HCT116 (cell line): ENCODE measurements around the gene COA8. TPM values are rescaled to one million over a fixed set of nuclear protein-coding genes. Genes with fewer than 3 reads are reported as not detected.

Experiments
- ATAC-seq: fragments of 200-7000 bp; cut with Tn5 transposase; 2 replicates; pipeline ENCODE4 v1.9.1; 2020; ENCODE audit warnings: mild to moderate bottlenecking, moderate library complexity
- BruUV-seq: library from RNA; stranded (reverse); fragments of 400-500 nt; replicated peaks from 2 replicates; lab custom pipeline; 2021; lab: Mats Ljungman, UMichigan
- CTCF ChIA-PET: fragments of 300-600 bp; sonication (Branson Sonifier 250); formaldehyde crosslinking; loops from one replicate; lab custom pipeline; 2021; ENCODE audit warnings: antibody characterized with exemption; lab: Charles Lee
- POLR2A ChIA-PET: fragments of 300-600, 350-600 bp; sonication (Branson Sonifier 250); formaldehyde crosslinking; loops from one replicate; lab custom pipeline; 2021; ENCODE audit warnings: antibody characterized with exemption; lab: Charles Lee
- RAD21 ChIA-PET, 2 experiments: fragments of 300-600 bp; sonication (Branson Sonifier 250); formaldehyde crosslinking; loops; one replicate each; lab custom pipeline; 2023; ENCODE audit warnings: low total read pairs in 2 of 2; ENCODE audit not compliant: uncharacterized antibody in 2 of 2, unreplicated experiment in 2 of 2, low non-redundant PET in 1 of 2; lab: Charles Lee
- DNase-seq: peaks from one replicate; pipeline ENCODE4 v3.0.0-alpha.2; 2010; ENCODE audit warnings: low read depth, low spot score
- H2AFZ ChIP-seq: fragments of 200-600 bp; shearing (Covaris generic), sonication (generic); 2 replicates; pipeline ENCODE4 v1.6.1; 2017; ENCODE audit warnings: low read depth, mixed run types, mixed read lengths, antibody characterized with exemption, low read length; ENCODE audit not compliant: poor library complexity, severe bottlenecking
- H3K27ac ChIP-seq: 2 replicates; pipeline ENCODE4 v1.5.1; 2012; ENCODE audit warnings: low read depth, low read length
- H3K27me3 ChIP-seq: fragments of 200-600 bp; sonication (generic); 2 replicates; pipeline ENCODE4 v1.6.1; 2016; ENCODE audit warnings: mixed run types, low read length, mixed read lengths; ENCODE audit not compliant: insufficient read depth
- H3K36me3 ChIP-seq, 2 experiments: fragments of 200-500 bp in 1 of 2; fragments of 200-600 bp in 1 of 2; sonication (Bioruptor generic) in 1 of 2; sonication (generic) in 1 of 2; 2 replicates each; pipeline versions ENCODE4 v1.5.1 to v1.6.1; 2014 to 2016; ENCODE audit warnings: low read length in 2 of 2, inconsistent platforms in 1 of 2, mixed read lengths in 1 of 2, mixed run types in 1 of 2; ENCODE audit not compliant: insufficient read depth in 2 of 2, control insufficient read depth in 1 of 2
- H3K4me1 ChIP-seq, 2 experiments: fragments of 200-600 bp in 1 of 2; sonication (generic) in 1 of 2; 2 replicates each; pipeline versions ENCODE4 v1.5.1 to v1.6.1; 2012 to 2017; ENCODE audit warnings: low read length in 2 of 2, inconsistent platforms in 1 of 2, mild to moderate bottlenecking in 1 of 2, mixed read lengths in 1 of 2, mixed run types in 1 of 2, moderate library complexity in 1 of 2; ENCODE audit not compliant: insufficient read depth in 2 of 2, control insufficient read depth in 1 of 2
- H3K4me2 ChIP-seq: fragments of 200-600 bp; sonication (generic); 2 replicates; pipeline ENCODE4 v1.6.1; 2017; ENCODE audit warnings: mixed run types, low read length, mixed read lengths
- H3K4me3 ChIP-seq, 2 experiments: fragments of 200-600 bp in 1 of 2; sonication (generic) in 1 of 2; replicated peaks in 1 of 2; 2 replicates each; pipeline ENCODE4 v1.5.1; 2011 to 2016; ENCODE audit warnings: low read length in 2 of 2, control low read depth in 1 of 2, low read depth in 1 of 2, mild to moderate bottlenecking in 1 of 2, mixed read lengths in 1 of 2, mixed run types in 1 of 2
- H3K79me2 ChIP-seq: fragments of 200-600 bp; sonication (generic); 2 replicates; pipeline ENCODE4 v1.6.1; 2017; ENCODE audit warnings: mild to moderate bottlenecking, mixed run types, low read length, moderate library complexity, mixed read lengths; ENCODE audit not compliant: insufficient read depth
- H3K9ac ChIP-seq: fragments of 200-600 bp; sonication (generic); 2 replicates; pipeline ENCODE4 v1.6.1; 2016; ENCODE audit warnings: low read length, mixed read lengths
- H3K9me2 ChIP-seq: fragments of 200-600 bp; sonication (generic), shearing (Covaris generic); 2 replicates; pipeline ENCODE4 v1.6.1; 2017; ENCODE audit warnings: mixed run types, mild to moderate bottlenecking, moderate library complexity; ENCODE audit not compliant: insufficient read depth
- H3K9me3 ChIP-seq, 2 experiments: fragments of 200-500 bp in 1 of 2; fragments of 200-600 bp in 1 of 2; sonication (Bioruptor generic) in 1 of 2; sonication (generic) in 1 of 2; 2 replicates each; pipeline ENCODE4 v1.6.1; 2014 to 2017; ENCODE audit warnings: low read length in 2 of 2, mixed read lengths in 2 of 2, inconsistent platforms in 1 of 2, low read depth in 1 of 2, mild to moderate bottlenecking in 1 of 2, mixed run types in 1 of 2, moderate library complexity in 1 of 2; ENCODE audit not compliant: control insufficient read depth in 1 of 2, insufficient read depth in 1 of 2
- H4K20me1 ChIP-seq: fragments of 200-600 bp; sonication (generic), shearing (Covaris generic); 2 replicates; pipeline ENCODE4 v1.6.1; 2017; ENCODE audit warnings: mixed run types, mild to moderate bottlenecking, moderate library complexity; ENCODE audit not compliant: insufficient read depth
- CBX3 ChIP-seq: IDR thresholded peaks from 2 replicates; pipeline ENCODE4 v1.6.1; 2012; ENCODE audit warnings: low read depth
- CTCF ChIP-seq, 3 experiments: fragments of 200-600 bp in 1 of 3; sonication (generic) in 1 of 3; IDR thresholded peaks in 2 of 3; conservative IDR thresholded peaks in 1 of 3; 2 replicates each; pipeline ENCODE4 v1.5.1; 2012 to 2017; ENCODE audit warnings: low read depth in 2 of 3, low read length in 2 of 3, antibody characterized with exemption in 1 of 3, borderline replicate concordance in 1 of 3, control low read depth in 1 of 3, mild to moderate bottlenecking in 1 of 3, mixed read lengths in 1 of 3, mixed run types in 1 of 3, moderate library complexity in 1 of 3; ENCODE audit not compliant: insufficient read depth in 1 of 3
- EGR1 ChIP-seq: IDR thresholded peaks from 2 replicates; pipeline ENCODE4 v1.6.1; 2012; ENCODE audit warnings: low read depth
- ELF1 ChIP-seq: IDR thresholded peaks from 2 replicates; pipeline ENCODE4 v1.6.1; 2012; ENCODE audit warnings: low read depth, borderline replicate concordance
- EZH2 ChIP-seq: fragments of 200-600 bp; sonication (generic); IDR thresholded peaks from 2 replicates; pipeline ENCODE4 v1.6.1; 2017; ENCODE audit warnings: antibody characterized with exemption, mixed run types
- FOSL1 ChIP-seq: IDR thresholded peaks from 2 replicates; pipeline ENCODE4 v1.6.1; 2012; ENCODE audit warnings: low read depth
- JUND ChIP-seq: IDR thresholded peaks from 2 replicates; pipeline ENCODE4 v1.6.1; 2012
- MAX ChIP-seq: IDR thresholded peaks from 2 replicates; pipeline ENCODE4 v1.6.1; 2012
- POLR2A ChIP-seq: IDR thresholded peaks from 2 replicates; pipeline ENCODE4 v1.7.0; 2011; ENCODE audit warnings: borderline replicate concordance; ENCODE audit not compliant: insufficient read depth, insufficient read length; ENCODE audit errors: extremely low read depth
- POLR2AphosphoS5 ChIP-seq: IDR thresholded peaks from 2 replicates; pipeline ENCODE4 v1.6.1; 2011; ENCODE audit warnings: mild to moderate bottlenecking, low read depth, low read length, moderate library complexity
- RAD21 ChIP-seq: IDR thresholded peaks from 2 replicates; pipeline ENCODE4 v1.6.1; 2012; ENCODE audit warnings: low read depth, mild to moderate bottlenecking
- REST ChIP-seq: IDR thresholded peaks from 2 replicates; pipeline ENCODE4 v1.6.1; 2012; ENCODE audit warnings: low read depth
- SIN3A ChIP-seq: IDR thresholded peaks from 2 replicates; pipeline ENCODE4 v1.6.1; 2012; ENCODE audit warnings: low read depth
- SRF ChIP-seq: IDR thresholded peaks from 2 replicates; pipeline ENCODE4 v1.6.1; 2012; ENCODE audit warnings: low read depth
- YY1 ChIP-seq: IDR thresholded peaks from 2 replicates; pipeline ENCODE4 v1.6.1; 2011; ENCODE audit warnings: low read length, low read depth, moderate library complexity, mild to moderate bottlenecking; ENCODE audit not compliant: insufficient replicate concordance; ENCODE audit errors: extremely low read depth
- ZFX ChIP-seq: fragments of 450-650 bp; IDR thresholded peaks from 2 replicates; pipeline ENCODE4 v1.6.1; 2017
- intact Hi-C: fragments of 100-400 bp; cut with micrococcal nuclease; formaldehyde crosslinking; loops from 2 replicates; pipeline ENCODE4 v1.10.0; 2022
- total RNA-seq: library from RNA; stranded (reverse); gene quantifications from one replicate; pipeline ENCODE4 v1.2.1, GENCODE V29; 2021; ENCODE audit not compliant: unreplicated experiment
- TF ChIP-seq, protein P1 (sequence below): IDR thresholded peaks from 2 replicates; pipeline ENCODE4 v1.6.1; 2012
- TF ChIP-seq, protein P2 (sequence below): IDR thresholded peaks from 2 replicates; pipeline ENCODE4 v1.6.1; 2011; ENCODE audit warnings: mild to moderate bottlenecking, low read length, moderate library complexity; ENCODE audit not compliant: insufficient replicate concordance; ENCODE audit errors: extremely low read depth

Gene COA8
- total RNA-seq, 1 experiment from 2014 or later, result 29.4 TPM

DNA sequence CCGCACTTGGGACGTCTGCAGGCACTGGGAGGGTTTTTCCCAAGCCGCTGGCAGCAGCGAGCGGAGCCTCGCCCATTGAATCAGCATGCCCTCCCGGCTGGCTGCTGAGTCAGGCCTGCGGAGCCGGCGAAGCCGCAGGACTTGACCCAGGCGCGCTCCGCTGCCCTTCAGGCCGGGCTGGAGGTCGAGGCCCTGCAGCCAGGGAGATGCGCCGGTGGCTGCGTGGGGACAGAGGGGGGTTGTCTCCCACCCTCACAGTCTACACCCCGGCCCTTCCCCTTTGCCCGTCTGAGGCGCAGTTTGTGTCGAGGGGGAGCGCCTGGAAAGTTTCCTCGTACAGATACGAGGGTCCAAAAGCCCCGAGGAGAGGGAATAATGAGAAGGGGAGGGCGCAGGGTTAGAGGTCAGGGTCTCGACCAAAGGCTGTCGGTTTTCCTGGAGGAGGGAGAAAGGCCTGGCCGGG is 65.5 kb downstream of the COA8 start:
- peak; percentile 43 for ATAC-seq
- intact Hi-C loops, result no loop called here
- no peaks in the 10 kb centered on the region for H3K9me2 ChIP-seq
- no peaks in the 10 kb centered on the region for H3K9me3 ChIP-seq
- BruUV-seq, result TSS peak; percentile 78
- H3K9ac ChIP-seq, result peak overlapping the region; percentile 95
- peaks cover 14% of the 10 kb centered on the region; the same call in 1 of the 2 replicates for H4K20me1 ChIP-seq
- peak overlapping the region; percentile 85 for H3K27ac ChIP-seq
- CTCF ChIA-PET, result no interaction called here
- POLR2A ChIA-PET, result no interaction called here
- peak; percentile 39 for DNase-seq
- no peaks in the 10 kb centered on the region for H3K36me3 ChIP-seq
- peaks cover 43% of the 10 kb centered on the region for H3K79me2 ChIP-seq
- H3K4me3 ChIP-seq, result peak overlapping the region; percentile 53 to 67
- H3K4me2 ChIP-seq, result peak overlapping the region; percentile 99
- no peaks in the 10 kb centered on the region for H3K27me3 ChIP-seq
- peaks cover 35 to 63% of the 10 kb centered on the region in 2 experiments for H3K4me1 ChIP-seq
- H2AFZ ChIP-seq, result no peak overlapping the region
- RAD21 ChIA-PET, result no interaction called here
- TF ChIP-seq MAX (no peak), EZH2 (no peak), EGR1 (no peak), YY1 (peak; percentile 34), RAD21 (no peak), JUND (no peak), SRF (no peak), REST (no peak), CBX3 (no peak), ZFX (no peak), FOSL1 (no peak), POLR2A (no peak), SIN3A (no peak), ELF1 (no peak), CTCF (IDR thresholded peaks at IDR 0.05 in 2 of 3, conservative IDR thresholded peaks at IDR 0.05 in 1 of 3; ENCODE audit: borderline replicate concordance in 1 of 3, insufficient read depth in 1 of 3, low read depth in 2 of 3, low read length in 2 of 3) (no peak), POLR2AphosphoS5 (peak; percentile 67)
- TF ChIP-seq, protein P1, sequence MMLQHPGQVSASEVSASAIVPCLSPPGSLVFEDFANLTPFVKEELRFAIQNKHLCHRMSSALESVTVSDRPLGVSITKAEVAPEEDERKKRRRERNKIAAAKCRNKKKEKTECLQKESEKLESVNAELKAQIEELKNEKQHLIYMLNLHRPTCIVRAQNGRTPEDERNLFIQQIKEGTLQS, result no peak
- TF ChIP-seq, protein P2, sequence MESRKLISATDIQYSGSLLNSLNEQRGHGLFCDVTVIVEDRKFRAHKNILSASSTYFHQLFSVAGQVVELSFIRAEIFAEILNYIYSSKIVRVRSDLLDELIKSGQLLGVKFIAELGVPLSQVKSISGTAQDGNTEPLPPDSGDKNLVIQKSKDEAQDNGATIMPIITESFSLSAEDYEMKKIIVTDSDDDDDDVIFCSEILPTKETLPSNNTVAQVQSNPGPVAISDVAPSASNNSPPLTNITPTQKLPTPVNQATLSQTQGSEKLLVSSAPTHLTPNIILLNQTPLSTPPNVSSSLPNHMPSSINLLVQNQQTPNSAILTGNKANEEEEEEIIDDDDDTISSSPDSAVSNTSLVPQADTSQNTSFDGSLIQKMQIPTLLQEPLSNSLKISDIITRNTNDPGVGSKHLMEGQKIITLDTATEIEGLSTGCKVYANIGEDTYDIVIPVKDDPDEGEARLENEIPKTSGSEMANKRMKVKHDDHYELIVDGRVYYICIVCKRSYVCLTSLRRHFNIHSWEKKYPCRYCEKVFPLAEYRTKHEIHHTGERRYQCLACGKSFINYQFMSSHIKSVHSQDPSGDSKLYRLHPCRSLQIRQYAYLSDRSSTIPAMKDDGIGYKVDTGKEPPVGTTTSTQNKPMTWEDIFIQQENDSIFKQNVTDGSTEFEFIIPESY, result no peak
- TF ChIP-seq, all 23 proteins: peak for 2
